NT2/D1 (cell line): ENCODE results near the gene NT5C1B.

ENCODE experiments used
- DNase-seq: peaks from one replicate; pipeline ENCODE4 v3.0.0-alpha.2; 2011; ENCODE audit warnings: low read depth, low spot score
- H3K27me3 ChIP-seq: 2 replicates; pipeline ENCODE4 v1.6.0; 2011; ENCODE audit warnings: mild to moderate bottlenecking; ENCODE audit not compliant: insufficient read length, insufficient read depth
- H3K36me3 ChIP-seq: 2 replicates; pipeline ENCODE4 v1.6.1; 2011; ENCODE audit warnings: mild to moderate bottlenecking, low read length, mixed read lengths; ENCODE audit not compliant: insufficient read depth, insufficient read length
- H3K4me1 ChIP-seq: 2 replicates; pipeline ENCODE4 v1.5.1; 2011; ENCODE audit not compliant: insufficient read depth, insufficient read length
- H3K4me3 ChIP-seq: 2 replicates; pipeline ENCODE4 v1.5.1; 2011; ENCODE audit warnings: low read depth; ENCODE audit not compliant: insufficient read length
- H3K9ac ChIP-seq: 2 replicates; pipeline ENCODE4 v1.6.0; 2011; ENCODE audit warnings: low read depth; ENCODE audit not compliant: insufficient read length
- H3K9me3 ChIP-seq: 2 replicates; pipeline ENCODE4 v1.5.1; 2011; ENCODE audit warnings: mild to moderate bottlenecking, low read length; ENCODE audit not compliant: insufficient read depth
- SUZ12 ChIP-seq: IDR thresholded peaks from 2 replicates; pipeline ENCODE4 v1.6.1; 2011; ENCODE audit not compliant: insufficient read length, insufficient read depth; ENCODE audit errors: extremely low read depth
- YY1 ChIP-seq: IDR thresholded peaks from 2 replicates; pipeline ENCODE4 v1.6.1; 2011; ENCODE audit not compliant: insufficient read length, insufficient read depth
- ZNF274 ChIP-seq: IDR thresholded peaks from 2 replicates; pipeline ENCODE4 v1.6.1; 2011; ENCODE audit warnings: mild to moderate bottlenecking, low read depth, low read length

The NT5C1B gene

DNA sequence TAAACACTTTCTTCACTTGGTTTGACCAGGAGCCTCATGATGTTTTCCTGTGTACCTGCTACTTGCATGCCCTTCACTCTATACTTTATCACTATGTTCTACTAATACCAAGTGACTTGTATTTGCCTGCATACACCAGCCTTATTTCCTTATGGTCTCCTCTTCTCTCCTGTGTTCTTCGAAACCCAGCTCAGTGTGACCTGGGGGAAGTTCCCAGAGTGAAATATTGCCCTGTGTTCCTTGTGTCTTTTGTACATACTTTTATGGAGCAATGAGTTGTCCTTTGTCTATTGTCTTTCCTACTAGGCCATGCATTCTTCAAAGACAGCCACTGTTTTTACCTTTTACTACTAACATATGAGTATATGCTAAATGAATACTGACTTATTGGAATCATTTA is 567 bp downstream of the NT5C1B start:
- DNase-seq = no peak
- H3K27me3 ChIP-seq = no peaks in the 10 kb centered on the region
- no peak overlapping the region for H3K9ac ChIP-seq
- no peaks in the 10 kb centered on the region for H3K36me3 ChIP-seq
- H3K4me3 ChIP-seq = no peak overlapping the region
- no peak for TF ChIP-seq YY1
- no peak for TF ChIP-seq ZNF274
- no peak for TF ChIP-seq SUZ12
- H3K4me1 ChIP-seq = no peaks in the 10 kb centered on the region
- 0 out of 2 replicates have a peak, but pooled peaks cover 3% of the 10 kb centered on the region for H3K9me3 ChIP-seq

- no peaks in the 10 kb centered on the region for H3K4me1 ChIP-seq
- no peak for DNase-seq
- H3K4me3 ChIP-seq = no peak overlapping the region
- H3K9me3 ChIP-seq = 0 out of 2 replicates have a peak, but pooled peaks cover 3% of the 10 kb centered on the region
- H3K27me3 ChIP-seq = no peaks in the 10 kb centered on the region
- no peaks in the 10 kb centered on the region for H3K36me3 ChIP-seq
- H3K9ac ChIP-seq = no peak overlapping the region
- TF ChIP-seq YY1 (no peak), ZNF274 (no peak), SUZ12 (no peak)
These were observed 1.3 kb downstream of the NT5C1B start for GRCh38 chr2:18588049-18588448.

GRCh38 chr2:18585526-18585925 is 3.8 kb downstream of the NT5C1B start:
- Histone ChIP-seq H3K4me3 (no peak overlapping the region), H3K36me3 (no peaks in the 10 kb centered on the region), H3K9me3 (no peaks in the 10 kb centered on the region), H3K9ac (no peak overlapping the region), H3K4me1 (no peaks in the 10 kb centered on the region), H3K27me3 (no peaks in the 10 kb centered on the region)
- DNase-seq = no peak
- TF ChIP-seq ZNF274 (no peak), SUZ12 (no peak), YY1 (no peak)

- Histone ChIP-seq H3K36me3 (no peaks in the 10 kb centered on the region), H3K4me1 (no peaks in the 10 kb centered on the region), H3K9me3 (no peaks in the 10 kb centered on the region), H3K4me3 (no peak overlapping the region), H3K9ac (no peak overlapping the region), H3K27me3 (no peaks in the 10 kb centered on the region)
- no peak for DNase-seq
- TF ChIP-seq YY1 (no peak), SUZ12 (no peak), ZNF274 (no peak)
These were observed 4.8 kb downstream of the NT5C1B start for GRCh38 chr2:18584608-18584954.

- Histone ChIP-seq H3K4me3 (no peak overlapping the region), H3K36me3 (no peaks in the 10 kb centered on the region), H3K9me3 (no peaks in the 10 kb centered on the region), H3K27me3 (no peaks in the 10 kb centered on the region), H3K4me1 (no peaks in the 10 kb centered on the region), H3K9ac (no peak overlapping the region)
- DNase-seq = no peak
- TF ChIP-seq YY1 (no peak), ZNF274 (no peak), SUZ12 (no peak)
These were observed 5.3 kb downstream of the NT5C1B start for GRCh38 chr2:18583905-18584607.

GRCh38 chr2:18580606-18581005 is 8.8 kb downstream of the NT5C1B start:
- TF ChIP-seq ZNF274 (no peak), SUZ12 (no peak), YY1 (no peak)
- no peak overlapping the region for H3K4me3 ChIP-seq
- H3K9ac ChIP-seq = no peak overlapping the region
- H3K27me3 ChIP-seq = no peaks in the 10 kb centered on the region
- DNase-seq = no peak
- no peaks in the 10 kb centered on the region for H3K4me1 ChIP-seq
- no peaks in the 10 kb centered on the region for H3K9me3 ChIP-seq
- H3K36me3 ChIP-seq = no peaks in the 10 kb centered on the region

DNA sequence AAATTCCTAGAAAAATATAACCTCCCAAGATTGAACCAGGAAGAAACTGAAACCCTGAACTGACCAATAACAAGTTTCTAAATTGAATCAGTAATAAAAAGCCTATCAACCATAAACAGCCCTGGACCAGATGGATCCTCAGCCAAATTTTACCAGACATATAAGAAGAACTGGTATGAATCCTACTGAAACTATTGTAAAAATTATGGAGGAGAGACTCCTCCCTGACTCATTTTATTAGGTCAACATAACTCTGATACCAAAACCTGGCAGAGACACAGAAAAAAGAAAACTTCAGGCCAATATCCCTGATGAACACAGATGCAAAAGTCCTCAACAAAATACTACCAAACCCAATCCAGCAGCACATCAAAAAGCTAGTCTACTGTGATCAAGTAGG is 11.3 kb downstream of the NT5C1B start:
- H3K9ac ChIP-seq = no peak overlapping the region
- H3K9me3 ChIP-seq = no peaks in the 10 kb centered on the region
- no peaks in the 10 kb centered on the region for H3K4me1 ChIP-seq
- TF ChIP-seq ZNF274 (no peak), YY1 (no peak), SUZ12 (no peak)
- no peaks in the 10 kb centered on the region for H3K36me3 ChIP-seq
- DNase-seq = no peak
- no peak overlapping the region for H3K4me3 ChIP-seq
- no peaks in the 10 kb centered on the region for H3K27me3 ChIP-seq
